Prostate gland (tissue), 2 donors: Measurements from ENCODE around the gene ARRDC5. TPM values are rescaled to one million over a fixed set of nuclear protein-coding genes. Genes with fewer than 3 reads are reported as not detected.
"Not testable (repeated sequence)": the region's sequence is repeated elsewhere in the genome, so short reads cannot be mapped to it uniquely, and the experiment has no call there.

ENCODE experiments used
- DNase-seq: peaks from one replicate; pipeline ENCODE4 v3.0.0-alpha.2; 2019; ENCODE audit warnings: low spot score
- H3K27ac ChIP-seq, 2 donors: fragments of 200-600 bp; sonication (generic); 2 replicates each; pipeline ENCODE4 v1.5.1; 2017 to 2019
- H3K27me3 ChIP-seq: fragments of 200-600 bp; sonication (generic); replicated peaks from 2 replicates; pipeline ENCODE4 v1.5.1; 2019; ENCODE audit not compliant: insufficient read depth
- H3K36me3 ChIP-seq, 2 donors: fragments of 200-600 bp; sonication (generic); 1 replicate in 1 of 2; 2 replicates in 1 of 2; pipeline versions ENCODE4 v1.5.1 to v1.8.1; 2017 to 2019
- H3K4me1 ChIP-seq: fragments of 200-600 bp; sonication (generic); replicated peaks from 2 replicates; pipeline ENCODE4 v1.5.1; 2019
- H3K4me3 ChIP-seq, 2 donors: fragments of 200-600 bp; sonication (generic); 2 replicates each; pipeline ENCODE4 v1.5.1; 2017 to 2019
- H3K9me3 ChIP-seq: fragments of 200-600 bp; sonication (generic); 2 replicates; pipeline ENCODE4 v1.5.1; 2017
- POLR2A ChIP-seq: fragments of 450-650 bp; IDR thresholded peaks from one replicate; pipeline ENCODE4 v1.6.1; 2016; ENCODE audit warnings: antibody characterized with exemption, mild to moderate bottlenecking
- POLR2AphosphoS5 ChIP-seq: sonication (generic); formaldehyde crosslinking; IDR thresholded peaks from one replicate; pipeline ENCODE4 v1.6.1; 2017; ENCODE audit warnings: antibody characterized with exemption
- WGBS: methylation state at CpG from one replicate; pipeline ENCODE4 v1.1.5; 2018; 5-methylcytosine and 5-hydroxymethylcytosine counted together
- intact Hi-C: fragments of 100-400 bp; cut with DNase I; formaldehyde crosslinking; loops from one replicate; pipeline ENCODE4 v1.14.2; 2022
- total RNA-seq, 2 donors: library from RNA; depleted of rRNA; stranded (reverse); fragments of >200 nt; gene quantifications; one replicate each; pipeline ENCODE4 v1.1.0, GENCODE V29; 2016
- TF ChIP-seq, protein P1 (sequence below), 4 experiments: fragments of 200-600 bp in 2 of 4; fragments of 450-650 bp in 2 of 4; sonication (generic) in 2 of 4; IDR thresholded peaks; 1 replicate in 3 of 4; 2 replicates in 1 of 4; pipeline ENCODE4 v1.5.1; 2016 to 2019; ENCODE audit warnings: antibody characterized with exemption in 4 of 4, mild to moderate bottlenecking in 2 of 4, moderate library complexity in 2 of 4

Gene ARRDC5
- total RNA-seq, 2 donors from 2014 or later = 1.2 TPM; not detected in 1

DNA sequence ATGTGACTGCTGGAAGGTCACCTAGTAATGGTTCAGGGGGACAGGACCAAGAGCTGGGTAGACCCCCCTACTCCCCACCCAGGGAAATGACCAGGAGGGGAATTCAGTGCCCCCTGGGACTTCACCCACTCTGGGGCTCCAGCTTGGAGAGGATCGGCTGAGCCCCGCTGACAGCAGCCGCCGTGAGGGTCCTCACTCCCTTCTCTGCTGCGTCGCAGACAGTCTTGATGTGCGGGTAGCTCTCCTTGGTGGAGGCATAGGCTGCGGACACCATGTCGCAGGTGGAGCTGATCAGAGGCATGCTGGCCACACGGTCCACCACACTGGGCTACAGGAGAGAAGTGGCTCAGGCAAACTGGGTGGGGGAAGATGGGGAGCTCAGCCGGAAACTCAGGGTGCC lies 43.0 kb downstream of the ARRDC5 start:
- Histone ChIP-seq H3K36me3 (peaks cover 3 to 10% of the 10 kb centered on the region in 2 donors), H3K4me1 (no peaks in the 10 kb centered on the region), H3K27me3 (no peaks in the 10 kb centered on the region), H3K4me3 (no peak overlapping the region), H3K27ac (no peak overlapping the region), H3K9me3 (no peaks in the 10 kb centered on the region)
- DNase-seq = no peak
- TF ChIP-seq, protein P1, sequence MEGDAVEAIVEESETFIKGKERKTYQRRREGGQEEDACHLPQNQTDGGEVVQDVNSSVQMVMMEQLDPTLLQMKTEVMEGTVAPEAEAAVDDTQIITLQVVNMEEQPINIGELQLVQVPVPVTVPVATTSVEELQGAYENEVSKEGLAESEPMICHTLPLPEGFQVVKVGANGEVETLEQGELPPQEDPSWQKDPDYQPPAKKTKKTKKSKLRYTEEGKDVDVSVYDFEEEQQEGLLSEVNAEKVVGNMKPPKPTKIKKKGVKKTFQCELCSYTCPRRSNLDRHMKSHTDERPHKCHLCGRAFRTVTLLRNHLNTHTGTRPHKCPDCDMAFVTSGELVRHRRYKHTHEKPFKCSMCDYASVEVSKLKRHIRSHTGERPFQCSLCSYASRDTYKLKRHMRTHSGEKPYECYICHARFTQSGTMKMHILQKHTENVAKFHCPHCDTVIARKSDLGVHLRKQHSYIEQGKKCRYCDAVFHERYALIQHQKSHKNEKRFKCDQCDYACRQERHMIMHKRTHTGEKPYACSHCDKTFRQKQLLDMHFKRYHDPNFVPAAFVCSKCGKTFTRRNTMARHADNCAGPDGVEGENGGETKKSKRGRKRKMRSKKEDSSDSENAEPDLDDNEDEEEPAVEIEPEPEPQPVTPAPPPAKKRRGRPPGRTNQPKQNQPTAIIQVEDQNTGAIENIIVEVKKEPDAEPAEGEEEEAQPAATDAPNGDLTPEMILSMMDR (IDR thresholded peaks at IDR 0.05) = no peak
- no peak for TF ChIP-seq POLR2AphosphoS5
- no peak for TF ChIP-seq POLR2A
- 95% methylated on average over 11 of the region's 11 CpGs for WGBS
- intact Hi-C loops = no loop called here

DNA sequence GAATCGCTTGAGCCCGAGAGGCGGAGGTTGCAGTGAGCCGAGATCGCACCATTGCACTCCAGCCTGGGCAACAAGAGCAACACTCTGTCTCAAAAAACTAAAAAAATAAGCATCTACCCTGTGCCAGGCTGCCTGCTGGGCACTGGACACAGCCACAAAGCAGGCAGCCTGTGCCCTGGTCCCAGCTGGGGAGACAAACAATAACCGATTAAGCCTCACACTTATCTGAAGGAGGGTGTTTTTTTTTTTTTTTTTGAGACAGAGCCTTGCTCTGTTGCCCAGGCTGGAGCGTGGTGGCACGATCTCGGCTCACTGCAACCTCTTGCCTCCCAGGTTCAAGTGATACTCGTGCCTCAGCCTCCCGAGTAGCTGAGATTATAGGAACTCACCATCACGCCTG lies 46.2 kb downstream of the ARRDC5 start:
- intact Hi-C loops, H3K36me3 ChIP-seq, H3K27ac ChIP-seq, H3K4me1 ChIP-seq, H3K27me3 ChIP-seq, H3K4me3 ChIP-seq, H3K9me3 ChIP-seq, DNase-seq: not testable (repeated sequence)
- WGBS = 95% methylated on average over 12 of the region's 12 CpGs

- H3K4me1 ChIP-seq, H3K27ac ChIP-seq, H3K36me3 ChIP-seq, H3K27me3 ChIP-seq, DNase-seq, H3K9me3 ChIP-seq, H3K4me3 ChIP-seq, intact Hi-C loops: not testable (repeated sequence)
- WGBS = 92% methylated on average over 8 of the region's 8 CpGs
Measured at GRCh38 chr19:4853506-4853905, 49.2 kb downstream of the ARRDC5 start.

GRCh38 chr19:4852484-4852883 lies 50.2 kb downstream of the ARRDC5 start:
- Histone ChIP-seq H3K4me3 (no peak overlapping the region), H3K9me3 (no peaks in the 10 kb centered on the region), H3K4me1 (no peaks in the 10 kb centered on the region), H3K27me3 (no peaks in the 10 kb centered on the region), H3K36me3 (peaks cover under 1 to 3% of the 10 kb centered on the region in 2 donors), H3K27ac (no peak overlapping the region)
- 93% methylated on average over 6 of the region's 6 CpGs for WGBS
- TF ChIP-seq POLR2AphosphoS5 (no peak), POLR2A (no peak)
- TF ChIP-seq, protein P1 (IDR thresholded peaks at IDR 0.05) = no peak
- DNase-seq = no peak
- intact Hi-C loops = no loop called here

DNA sequence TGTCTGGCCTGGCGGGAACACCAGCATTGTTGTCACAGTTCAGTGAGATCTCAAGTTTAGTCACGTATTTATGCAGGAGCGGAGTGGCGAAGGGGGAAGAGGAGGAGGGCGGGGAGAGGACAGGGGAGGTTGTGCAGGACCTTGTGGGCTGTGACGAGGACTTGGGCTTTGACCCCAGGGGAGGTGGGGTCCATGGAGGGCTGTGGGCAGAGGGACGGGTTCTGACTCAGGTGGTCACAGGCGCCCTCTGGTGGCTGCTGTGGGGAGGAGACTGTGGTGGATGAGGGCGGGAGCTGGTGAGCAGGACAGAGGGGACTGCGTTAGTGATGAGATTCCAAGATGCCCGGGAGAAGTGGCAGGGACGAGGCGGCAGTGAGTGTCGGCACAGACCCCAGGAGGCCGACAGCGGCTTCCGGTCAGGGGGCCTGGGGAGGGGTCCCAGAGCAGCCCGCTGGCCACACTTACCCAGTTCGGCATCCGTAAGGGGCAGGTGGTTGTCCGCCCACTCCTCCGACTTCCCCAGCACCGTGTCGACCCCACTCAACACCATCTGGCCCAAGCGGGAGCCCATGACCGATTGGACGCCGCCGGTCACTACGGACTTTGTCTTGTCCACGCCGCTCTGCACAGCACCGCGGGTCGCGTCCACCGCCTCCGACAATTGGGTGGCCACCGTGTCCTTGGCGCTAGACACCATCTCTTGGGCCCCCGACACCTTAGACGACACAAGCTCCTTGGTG lies 51.0 kb downstream of the ARRDC5 start:
- Histone ChIP-seq H3K9me3 (no peaks in the 10 kb centered on the region), H3K4me3 (no peak overlapping the region), H3K4me1 (no peaks in the 10 kb centered on the region), H3K27ac (no peak overlapping the region), H3K27me3 (no peaks in the 10 kb centered on the region), H3K36me3 (peaks cover 3 to 5% of the 10 kb centered on the region in 2 donors)
- peak; percentile 34 for DNase-seq
- 82% methylated on average over 42 of the region's 42 CpGs for WGBS
- TF ChIP-seq, protein P1 (IDR thresholded peaks at IDR 0.05) = peak; percentile 70 to 84 (median 80)
- TF ChIP-seq POLR2A (no peak), POLR2AphosphoS5 (no peak)
- intact Hi-C loops = loop anchor here (1.0 kb wide), 1 partner anchor 42 kb away; no protein-coding TSS in a partner anchor

DNA sequence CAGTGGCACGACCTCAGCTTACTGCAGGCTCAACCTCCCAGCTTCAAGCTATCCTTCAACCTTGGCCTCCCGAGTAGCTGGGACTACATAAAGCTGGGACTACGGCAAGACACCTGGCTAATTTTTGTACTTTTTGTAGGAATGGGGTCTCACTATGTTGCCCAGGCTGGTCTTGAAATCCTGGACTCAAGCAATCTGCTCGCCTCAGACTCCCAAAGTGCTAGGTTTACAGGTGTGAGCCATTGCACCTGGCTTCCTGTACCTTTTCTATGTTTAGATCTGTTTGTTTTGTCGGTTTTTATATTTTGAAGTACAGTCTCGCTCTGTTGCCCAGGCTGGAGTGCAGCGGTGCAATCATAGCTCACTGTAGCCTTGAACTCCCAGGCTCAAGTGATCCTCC lies 53.7 kb downstream of the ARRDC5 start:
- WGBS = 94% methylated on average over 7 of the region's 7 CpGs
- Histone ChIP-seq H3K4me3 (no peak overlapping the region), H3K9me3 (no peaks in the 10 kb centered on the region), H3K4me1 (no peaks in the 10 kb centered on the region), H3K27me3 (no peaks in the 10 kb centered on the region), H3K27ac (no peak overlapping the region), H3K36me3 (peaks cover 3 to 5% of the 10 kb centered on the region in 2 donors)
- no peak for DNase-seq
- intact Hi-C loops = no loop called here
- TF ChIP-seq, protein P1 (IDR thresholded peaks at IDR 0.05) = no peak
- no peak for TF ChIP-seq POLR2A
- TF ChIP-seq POLR2AphosphoS5 = no peak
